Smooth muscle cell of the brain vasculature (primary cell): ENCODE data around the gene RSPRY1.
"Not testable (repeated sequence)": the region's sequence is repeated elsewhere in the genome, so short reads cannot be mapped to it uniquely, and the experiment has no call there.

Experiments used
- DNase-seq: peaks from one replicate; pipeline ENCODE4 v3.0.0-alpha.2; 2012; ENCODE audit warnings: low read depth, low spot score

The RSPRY1 gene

DNA sequence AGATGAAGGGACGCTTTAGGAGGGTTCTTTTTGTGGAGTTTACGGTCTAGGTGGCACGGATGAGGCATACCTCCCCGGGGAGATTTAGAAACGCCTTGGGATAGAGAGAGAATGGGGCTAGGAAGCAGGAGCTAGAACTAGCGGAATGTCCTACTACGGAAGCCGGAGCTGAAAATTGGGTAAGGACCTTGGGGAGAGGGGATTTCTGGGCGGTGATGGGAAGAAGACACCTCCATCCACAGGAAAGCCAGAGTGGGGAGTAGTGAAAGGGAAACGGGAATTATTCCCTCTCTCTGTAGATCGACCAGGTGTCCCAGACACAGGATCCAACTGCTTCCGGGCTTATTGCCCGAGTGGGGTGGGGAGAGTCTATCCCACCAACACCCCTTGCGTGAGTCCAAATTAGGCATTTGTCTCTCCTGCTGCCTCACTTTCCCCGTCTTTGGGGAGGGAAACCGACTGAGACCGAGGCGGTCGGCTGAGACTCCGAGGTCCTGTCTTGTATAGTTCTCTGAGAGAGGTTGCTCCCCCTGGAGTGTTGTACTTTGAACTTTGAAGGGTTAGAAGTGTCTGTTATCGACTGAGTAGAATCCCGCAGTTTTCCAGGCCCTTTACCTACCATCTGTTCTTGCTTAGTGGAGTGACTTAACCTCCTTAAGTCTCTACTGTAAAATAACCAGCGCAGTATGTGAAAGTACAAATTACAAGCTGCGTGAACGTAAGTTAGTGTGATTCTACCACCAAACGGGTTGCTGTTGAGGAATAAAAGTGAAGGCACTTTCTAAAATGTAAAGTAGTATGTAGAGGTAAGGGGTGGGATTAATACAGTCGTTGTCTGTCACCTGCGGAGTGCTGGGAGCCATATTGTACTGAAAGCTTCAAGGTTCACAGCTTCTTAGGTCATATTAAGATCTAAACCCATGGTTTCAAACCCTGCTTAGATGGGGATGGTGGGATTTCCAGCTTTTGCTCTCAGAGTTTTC lies 1.0 kb downstream of the RSPRY1 start:
- DNase-seq: no peak

DNA sequence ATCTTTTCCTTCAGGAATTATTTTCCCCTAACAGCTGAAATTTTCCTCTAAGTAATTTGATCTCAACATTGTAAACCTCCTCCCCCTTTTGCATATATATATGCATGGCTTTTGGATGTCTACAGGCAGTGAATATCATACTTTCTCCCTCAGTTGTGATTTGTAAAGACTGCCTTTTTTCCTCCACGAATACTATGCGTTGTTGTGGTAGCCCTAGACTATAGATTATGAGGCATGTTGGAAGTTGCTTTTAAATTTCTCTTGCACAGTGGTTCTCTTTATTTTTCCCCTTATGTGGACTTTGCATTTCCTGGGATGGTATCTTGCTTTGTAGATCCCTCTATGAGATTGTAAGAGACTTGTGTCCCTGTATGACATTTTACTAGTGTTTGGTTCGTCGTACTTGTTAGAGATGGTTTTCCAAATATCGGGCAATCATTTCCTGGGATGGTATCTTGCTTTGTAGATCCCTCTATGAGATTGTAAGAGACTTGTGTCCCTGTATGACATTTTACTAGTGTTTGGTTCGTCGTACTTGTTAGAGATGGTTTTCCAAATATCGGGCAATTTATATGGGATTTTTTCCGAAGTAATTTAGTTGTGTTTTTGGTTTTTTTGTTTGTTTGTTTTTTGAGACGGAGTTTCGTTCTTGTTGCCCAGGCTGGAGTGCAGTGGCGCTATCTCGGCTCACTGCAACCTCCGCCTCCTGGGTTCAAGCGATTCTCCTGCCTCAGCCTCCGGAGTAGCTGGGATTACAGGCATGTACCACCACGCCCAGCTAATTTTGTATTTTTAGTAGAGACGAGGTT lies 2.0 kb downstream of the RSPRY1 start:
- DNase-seq: not testable (repeated sequence)

DNA sequence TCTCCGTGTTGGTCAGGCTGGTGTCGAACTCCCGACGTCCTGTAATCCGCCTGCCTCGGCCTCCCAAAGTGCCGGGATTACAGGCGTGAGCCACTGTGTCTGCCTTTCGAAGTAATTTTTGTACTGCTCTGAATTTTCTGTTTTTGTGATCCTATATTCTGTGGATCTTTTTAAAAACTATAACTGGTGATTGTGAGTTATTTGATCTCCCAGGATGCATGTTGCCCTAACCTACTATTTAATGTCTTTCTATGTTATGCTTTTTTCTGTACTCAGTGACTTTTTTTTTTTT lies 2.5 kb downstream of the RSPRY1 start:
- no peak for DNase-seq

DNA sequence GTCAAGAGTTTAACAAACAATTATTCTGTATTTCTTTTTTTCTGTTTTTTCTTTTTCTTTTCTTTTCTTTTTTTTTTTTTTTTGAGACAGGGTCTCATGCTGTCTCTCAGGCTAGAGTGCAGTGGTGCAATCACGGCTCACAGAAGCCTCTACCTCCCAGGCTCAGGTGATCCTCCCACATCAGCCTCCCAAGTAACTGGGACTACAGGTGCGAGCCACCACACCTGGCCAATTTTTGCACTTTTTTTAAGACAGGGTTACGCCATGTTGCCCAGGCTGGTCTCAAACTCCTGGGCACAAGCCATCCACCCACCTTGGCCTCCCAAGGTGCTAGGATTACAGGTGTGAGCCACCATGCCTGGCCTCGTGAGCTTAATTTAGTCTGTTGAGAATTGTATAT lies 3.4 kb downstream of the RSPRY1 start:
- DNase-seq: not testable (repeated sequence)

DNA sequence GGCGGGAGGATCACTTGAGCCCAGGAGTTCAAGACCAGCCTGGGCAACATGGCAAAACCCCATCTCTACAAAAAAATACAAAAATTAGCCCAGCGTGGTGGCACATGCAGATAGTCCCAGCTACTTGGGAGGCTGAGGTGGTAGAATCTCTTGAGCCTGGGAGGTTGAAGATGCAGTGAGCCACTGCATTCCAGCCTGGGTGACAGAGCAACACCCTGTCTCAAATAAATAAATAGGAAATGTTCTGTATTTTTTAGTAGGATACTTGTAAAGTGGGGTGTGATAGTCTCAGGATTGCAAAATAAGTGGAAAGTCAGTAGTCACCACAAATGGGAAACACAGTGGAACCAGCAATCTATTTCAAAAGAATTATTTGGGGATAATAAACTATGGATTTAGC lies 4.0 kb downstream of the RSPRY1 start:
- no peak for DNase-seq

DNA sequence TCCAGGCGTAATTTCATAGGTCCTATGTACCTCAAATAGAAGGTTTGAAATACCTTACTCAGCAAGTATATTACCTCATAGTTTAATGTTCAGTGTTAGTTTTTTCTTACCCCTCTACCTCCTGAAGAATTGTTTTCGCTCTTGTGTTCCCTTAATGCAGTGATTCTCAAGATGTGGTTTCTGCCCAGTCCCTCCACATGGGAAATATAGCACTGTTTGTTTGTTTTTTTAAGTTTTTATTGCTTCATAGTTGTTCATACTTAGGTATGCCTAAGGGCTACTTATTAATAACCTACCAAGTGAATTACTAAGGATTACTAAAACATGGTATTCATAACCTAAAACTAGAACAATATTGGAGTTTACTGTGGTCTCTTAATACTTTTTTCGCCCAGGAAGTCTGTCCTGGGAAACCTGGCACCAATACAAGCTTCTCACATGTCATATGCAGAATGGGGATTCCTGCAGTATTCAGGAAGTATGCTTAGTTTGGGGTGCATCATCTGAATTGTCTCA lies 5.0 kb downstream of the RSPRY1 start:
- no peak for DNase-seq

DNA sequence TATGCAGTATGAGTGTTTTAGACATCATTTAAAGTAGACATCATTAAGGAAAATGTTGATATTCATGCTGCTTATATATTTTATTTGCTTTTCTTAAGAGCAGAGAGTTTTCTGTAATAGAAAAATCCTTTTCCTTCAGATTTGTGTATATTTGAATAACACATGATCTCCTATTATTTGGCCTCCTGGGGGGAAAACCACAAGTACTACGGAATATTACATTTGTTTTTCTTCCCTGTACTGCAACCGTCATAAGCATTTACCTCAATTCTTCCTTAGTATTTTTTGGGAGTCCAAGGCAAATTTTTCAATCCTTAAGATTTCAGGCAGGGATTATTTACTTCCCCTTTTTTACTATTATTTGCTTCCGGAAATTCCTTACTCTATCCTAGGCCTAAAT lies 6.0 kb downstream of the RSPRY1 start:
- peak; percentile 69 for DNase-seq

DNA sequence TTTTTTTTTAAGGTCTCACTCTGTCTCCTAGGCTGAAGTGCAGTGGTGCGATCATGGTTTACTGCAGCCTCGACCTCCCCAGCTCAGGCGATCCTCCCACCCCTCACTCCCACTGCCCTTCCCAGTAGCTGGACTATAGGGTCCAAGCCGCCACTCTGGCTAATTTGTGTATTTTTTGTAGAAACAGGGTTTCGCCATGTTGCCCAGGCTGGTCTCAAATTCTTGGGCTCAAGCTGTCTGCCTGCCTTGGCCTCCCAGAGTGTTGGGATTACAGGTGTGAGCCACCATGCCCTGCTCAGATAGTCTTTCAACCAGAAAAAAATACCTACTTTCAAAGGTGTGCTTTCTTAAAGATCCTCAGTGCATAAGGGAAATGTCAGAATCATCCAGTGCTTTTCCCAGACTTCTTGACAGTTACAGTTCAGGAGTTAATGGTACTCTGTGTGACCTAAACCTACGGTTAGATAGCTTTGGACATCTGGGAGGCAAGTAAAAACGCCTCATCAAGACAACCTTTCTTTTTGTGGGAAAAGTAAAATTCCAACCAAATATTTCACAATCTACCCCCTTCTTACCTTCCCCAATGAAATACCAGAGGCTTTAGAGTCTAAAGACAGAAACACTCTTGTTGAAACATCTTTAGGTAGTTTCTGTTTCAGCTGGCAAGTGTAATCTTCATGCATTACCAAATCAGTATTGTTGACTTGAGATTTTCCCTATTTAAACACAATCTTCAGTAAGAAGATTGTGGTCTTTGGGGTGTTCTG lies 6.8 kb downstream of the RSPRY1 start:
- no peak for DNase-seq

DNA sequence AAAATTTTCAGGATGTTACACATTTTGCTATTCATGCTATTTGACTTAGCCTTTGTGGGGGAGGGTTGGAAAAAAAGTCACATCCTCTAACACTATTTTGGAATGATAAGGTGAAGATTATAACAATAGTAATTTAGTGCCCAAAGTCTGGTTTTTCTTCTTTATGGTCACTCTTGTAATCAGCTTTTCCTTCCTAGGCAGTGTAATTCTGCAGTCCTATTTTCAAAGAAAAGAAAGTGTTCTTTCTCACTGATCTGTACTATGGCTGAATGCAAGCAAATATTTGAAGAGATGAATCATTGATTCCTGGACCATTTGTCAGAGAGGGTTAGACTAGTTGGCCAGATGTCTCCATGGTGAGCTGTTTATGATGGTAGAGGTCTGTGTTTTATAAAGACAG lies 8.4 kb downstream of the RSPRY1 start:
- DNase-seq: no peak

DNA sequence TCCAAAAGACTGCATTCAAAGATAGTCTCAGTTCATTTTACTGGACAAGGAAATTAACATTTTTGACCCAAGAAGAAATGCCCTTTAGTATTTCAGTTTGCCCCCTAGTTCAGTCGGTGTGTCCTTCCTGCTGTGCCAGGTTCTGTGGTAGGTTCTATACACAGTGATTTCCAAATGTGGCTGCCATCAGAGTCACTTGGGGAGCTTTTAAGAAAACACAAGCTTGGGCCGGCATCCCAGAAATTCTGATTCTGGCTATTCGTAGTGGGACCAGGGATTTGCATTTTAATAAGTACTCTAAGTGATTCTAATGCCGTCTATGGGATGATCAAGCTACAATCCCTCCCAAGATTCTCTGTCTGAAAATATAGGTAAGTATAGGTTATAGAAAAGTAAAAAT lies 10.2 kb downstream of the RSPRY1 start:
- DNase-seq: no peak

DNA sequence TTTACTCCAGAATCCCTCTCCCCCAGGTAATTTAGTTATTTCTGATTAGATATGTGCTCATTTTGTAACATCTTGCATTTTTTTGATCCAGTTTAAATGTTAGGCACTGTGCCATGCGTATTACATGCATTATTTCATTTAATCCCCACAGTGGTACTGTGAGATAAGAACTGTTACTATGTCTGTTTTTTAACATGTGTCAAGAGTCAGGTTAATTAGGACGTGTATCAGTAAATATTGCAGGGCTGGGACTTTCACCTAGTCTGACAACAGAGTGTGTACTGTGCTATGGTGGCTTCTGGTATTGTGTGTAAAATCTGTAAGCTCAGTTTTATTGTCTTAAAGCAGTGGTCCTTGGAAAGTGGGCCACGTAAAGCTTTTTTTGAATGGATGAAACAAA lies 10.6 kb downstream of the RSPRY1 start:
- DNase-seq: no peak

DNA sequence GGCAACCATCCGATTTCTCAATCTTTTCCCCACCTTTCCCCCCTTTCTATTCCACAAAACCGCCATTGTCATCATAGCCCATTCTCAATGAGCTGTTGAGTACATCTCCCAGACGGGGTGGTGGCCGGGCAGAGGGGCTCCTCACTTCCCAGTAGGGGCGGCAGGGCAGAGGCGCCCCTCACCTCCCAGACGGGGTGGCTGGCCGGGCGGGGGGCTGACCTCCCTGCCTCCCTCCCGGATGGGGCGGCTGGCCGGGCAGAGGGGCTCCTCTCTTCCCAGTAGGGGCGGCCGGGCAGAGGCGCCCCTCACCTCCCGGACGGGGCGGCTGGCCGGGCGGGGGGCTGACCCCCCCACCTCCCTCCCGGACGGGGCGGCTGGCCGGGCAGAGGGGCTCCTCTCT lies 14.2 kb downstream of the RSPRY1 start:
- DNase-seq: not testable (repeated sequence)

DNA sequence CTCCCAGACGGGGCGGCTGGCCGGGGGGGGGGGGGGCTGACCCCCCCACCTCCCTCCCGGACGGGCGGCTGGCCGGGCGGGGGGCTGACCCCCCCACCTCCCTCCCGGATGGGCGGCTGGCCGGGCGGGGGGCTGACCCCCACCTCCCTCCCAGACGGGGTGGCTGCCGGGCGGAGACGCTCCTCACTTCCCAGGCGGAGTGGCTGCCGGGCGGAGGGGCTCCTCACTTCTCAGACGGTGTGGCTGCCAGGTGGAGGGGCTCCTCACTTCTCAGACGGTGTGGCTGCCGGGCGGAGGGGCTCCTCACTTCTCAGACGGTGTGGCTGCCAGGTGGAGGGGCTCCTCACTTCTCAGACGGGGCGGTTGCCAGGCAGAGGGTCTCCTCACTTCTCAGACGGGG lies 14.8 kb downstream of the RSPRY1 start:
- not testable (repeated sequence) for DNase-seq

DNA sequence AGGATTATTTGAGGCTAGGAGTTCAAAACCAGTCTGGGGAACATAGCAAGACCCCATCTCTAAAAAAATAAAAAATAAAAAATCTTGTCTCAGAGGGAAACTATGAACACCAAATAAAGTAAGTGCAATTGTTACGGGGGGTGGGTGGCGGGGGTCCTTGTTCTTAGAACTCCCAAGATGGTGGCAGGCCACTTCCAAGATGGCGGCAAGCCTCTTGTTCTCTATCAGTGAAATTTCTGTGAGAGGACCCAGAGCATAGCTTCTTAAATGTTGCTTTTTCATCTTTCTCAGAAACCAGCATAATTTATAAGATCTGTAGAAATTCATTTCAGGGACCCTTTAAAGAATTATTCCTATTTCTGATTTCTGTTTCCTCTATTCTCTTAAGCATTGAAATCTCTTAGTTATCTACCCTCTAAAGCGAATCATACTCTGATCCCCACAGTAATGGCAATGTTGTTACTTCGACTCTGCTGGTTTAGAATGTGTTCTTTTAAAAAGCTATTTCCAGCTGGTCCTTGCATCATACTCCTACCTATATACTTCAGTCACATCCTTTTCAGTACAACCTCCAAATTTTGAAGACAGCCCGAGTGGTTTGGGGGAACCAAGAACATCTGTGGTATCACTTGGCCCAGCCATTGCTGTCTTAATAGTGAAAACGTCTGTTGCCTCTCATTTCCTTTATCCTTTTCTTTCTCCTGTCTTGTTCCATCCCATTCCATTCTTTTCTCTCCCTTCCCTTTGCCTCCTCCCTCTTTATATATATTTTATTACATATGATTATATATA lies 16.2 kb downstream of the RSPRY1 start:
- no peak for DNase-seq

DNA sequence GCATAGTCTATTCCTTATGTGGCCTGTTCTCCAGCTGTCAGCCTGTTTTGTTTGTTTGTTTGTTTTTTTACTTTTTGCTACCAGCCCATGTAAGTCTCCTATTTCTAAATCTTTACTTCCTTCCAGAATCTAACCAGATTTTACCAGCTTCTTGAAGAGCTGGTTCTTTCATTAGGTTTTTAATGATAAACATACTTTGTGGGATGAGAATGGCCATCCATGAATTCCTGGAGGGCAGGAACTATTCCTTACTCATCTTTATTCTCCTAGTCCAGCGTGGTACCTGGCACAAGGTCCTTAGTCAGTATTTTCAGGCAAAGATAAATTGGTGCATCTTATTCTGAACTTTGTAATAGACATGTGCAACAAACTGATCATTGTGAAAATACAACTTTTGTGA lies 17.3 kb downstream of the RSPRY1 start:
- DNase-seq: no peak

DNA sequence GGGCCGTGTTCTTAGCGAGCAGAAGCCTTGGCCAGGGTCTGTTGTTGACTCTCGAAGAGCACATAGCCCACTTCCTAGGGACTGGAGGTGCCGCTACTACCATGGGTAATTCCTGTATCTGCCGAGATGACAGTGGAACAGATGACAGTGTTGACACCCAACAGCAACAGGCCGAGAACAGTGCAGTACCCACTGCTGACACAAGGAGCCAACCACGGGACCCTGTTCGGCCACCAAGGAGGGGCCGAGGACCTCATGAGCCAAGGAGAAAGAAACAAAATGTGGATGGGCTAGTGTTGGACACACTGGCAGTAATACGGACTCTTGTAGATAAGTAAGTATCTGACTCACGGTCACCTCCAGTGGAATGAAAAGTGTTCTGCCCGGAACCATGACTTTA lies 18.5 kb downstream of the RSPRY1 start:
- DNase-seq: no peak

DNA sequence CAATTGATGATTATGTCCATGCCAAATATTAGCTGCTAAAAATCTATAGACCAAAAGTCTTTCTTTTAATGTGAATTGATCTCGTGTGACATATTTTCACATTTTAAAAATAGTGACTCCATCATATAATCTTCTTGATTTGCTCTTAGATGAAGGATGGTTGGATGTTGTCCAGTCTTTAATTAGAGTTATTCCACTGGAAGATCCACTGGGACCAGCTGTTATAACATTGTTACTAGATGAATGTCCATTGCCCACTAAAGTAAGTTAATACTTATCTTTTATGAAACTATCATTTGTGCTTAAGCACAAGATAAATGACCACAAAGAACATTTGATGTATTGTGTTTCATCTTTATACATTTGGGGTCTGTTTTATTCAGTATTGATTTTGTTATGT lies 22.8 kb downstream of the RSPRY1 start:
- no peak for DNase-seq

DNA sequence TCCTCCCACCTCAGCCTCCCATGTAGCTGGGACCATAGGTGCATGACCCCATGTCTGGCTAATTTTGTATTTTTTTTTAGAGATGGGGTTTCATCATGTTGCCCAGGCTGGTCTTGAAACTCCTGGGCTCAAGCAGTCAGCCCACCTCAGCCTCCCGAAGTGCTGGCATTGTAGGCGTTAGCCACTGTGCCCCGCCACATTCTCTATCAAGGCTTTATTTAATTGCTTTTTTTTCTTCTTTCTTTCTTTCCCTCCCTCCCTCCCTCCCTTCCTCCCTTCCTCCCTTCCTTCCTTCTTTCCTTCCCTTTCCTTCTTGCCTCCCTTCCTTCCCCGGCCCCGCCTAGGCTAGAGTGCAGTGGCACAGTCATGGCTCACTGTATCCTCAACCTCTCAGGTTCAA lies 23.7 kb downstream of the RSPRY1 start:
- DNase-seq: no peak

DNA sequence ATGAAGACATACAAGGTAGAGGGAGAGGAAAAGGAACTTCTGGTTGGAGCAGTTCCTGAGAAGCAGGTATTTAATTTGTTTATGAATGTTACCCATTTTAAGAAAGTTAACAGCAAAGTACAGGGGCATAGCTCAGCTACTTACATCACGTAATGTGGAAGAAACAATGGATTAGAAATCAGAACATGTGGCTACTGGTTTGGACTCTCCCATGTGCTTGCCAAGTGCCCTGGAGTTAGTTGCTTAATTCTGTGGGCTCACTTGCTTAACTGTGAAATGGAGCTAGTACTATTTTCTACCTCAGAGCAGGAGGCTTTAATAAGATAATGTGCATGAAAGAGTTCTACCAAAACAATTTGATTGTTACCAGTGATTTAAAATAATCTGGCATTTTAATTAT lies 27.3 kb downstream of the RSPRY1 start:
- no peak for DNase-seq

DNA sequence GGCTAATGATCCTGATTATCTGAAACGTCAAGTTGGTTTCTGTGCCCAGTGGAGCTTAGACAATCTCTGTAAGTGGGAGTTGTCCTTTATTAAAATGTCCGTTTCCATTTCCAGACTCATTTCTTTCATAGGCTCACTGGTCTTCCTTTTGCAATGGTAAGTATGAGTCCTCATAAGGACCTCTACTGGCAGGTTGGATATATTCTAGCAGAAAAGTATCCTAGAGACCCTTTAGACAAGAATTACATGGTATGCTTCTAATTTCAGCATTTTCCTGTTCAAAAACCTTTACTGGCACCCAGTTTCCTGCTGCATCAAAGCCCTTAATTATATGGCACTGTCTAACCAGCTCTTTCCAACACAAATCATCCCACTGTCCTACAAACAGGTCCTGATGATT lies 30.8 kb downstream of the RSPRY1 start:
- DNase-seq: no peak

DNA sequence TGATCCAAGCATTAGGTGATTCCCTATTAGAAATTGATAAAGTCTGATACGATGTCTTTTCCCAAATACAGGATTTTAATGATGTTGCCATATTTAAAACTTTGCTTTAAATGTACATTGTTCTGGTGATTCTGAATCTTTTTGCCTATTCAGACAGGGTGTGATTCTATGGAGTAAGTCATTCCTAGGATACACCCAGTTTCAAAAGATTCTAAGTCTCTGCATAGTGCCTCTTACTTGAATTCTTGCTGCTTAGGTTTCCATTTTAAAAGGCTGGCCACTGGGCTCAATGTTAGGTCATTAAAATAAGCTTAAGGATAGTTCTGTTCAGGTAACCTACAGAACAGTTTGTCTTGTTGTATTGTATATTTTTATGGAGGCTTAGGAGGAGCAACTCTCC lies 36.9 kb downstream of the RSPRY1 start:
- no peak for DNase-seq
